GM18511 (cell line): ENCODE data around the gene JAK2.

ENCODE experiments used
- ATAC-seq: cut with Tn5 transposase; IDR thresholded peaks from one replicate; pipeline ENCODE4 v1.9.1; 2021; ENCODE audit warnings: mild to moderate bottlenecking, moderate library complexity; ENCODE audit not compliant: unreplicated experiment

JAK2 gene

DNA sequence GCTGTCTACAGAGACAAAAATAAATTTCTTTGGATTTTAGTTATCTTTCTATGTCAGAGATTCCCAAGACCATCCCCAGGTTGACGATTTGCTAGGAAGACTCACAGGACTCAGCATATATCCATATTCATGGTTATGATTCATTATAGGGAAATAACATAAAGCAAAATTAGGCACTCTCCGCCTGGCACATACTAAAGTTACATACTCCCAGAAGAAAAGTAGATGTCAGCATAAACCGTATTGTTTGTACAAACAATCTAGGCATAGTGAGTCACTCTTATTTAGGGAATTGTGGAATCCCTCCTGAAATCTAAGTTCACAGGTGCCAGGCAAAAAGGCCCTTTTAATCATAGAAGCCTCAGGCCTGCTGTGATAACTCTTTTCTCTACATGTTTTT, 137.4 kb downstream of the JAK2 start:
- no peak for ATAC-seq

GRCh38 chr9:5140151-5140550, 155.1 kb downstream of the JAK2 start:
- no peak for ATAC-seq

DNA sequence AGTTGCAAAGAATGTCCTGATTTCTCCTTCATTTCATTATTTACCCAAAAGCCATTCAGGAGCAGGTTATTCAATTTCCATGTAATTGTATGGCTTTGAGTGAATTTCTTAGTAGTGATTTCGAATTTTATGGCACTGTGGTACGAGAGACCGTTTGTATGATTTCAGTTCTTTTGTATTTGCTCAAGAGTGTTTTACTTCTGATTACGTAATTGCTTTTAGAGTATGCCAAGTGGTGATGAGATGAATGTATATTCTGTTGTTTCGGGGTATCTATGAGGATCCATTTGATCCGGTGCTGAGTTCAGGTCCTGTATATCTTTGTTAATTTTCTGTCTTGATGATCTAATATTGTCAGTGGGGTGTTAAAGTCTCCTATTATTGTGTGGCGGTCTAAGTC, 159.1 kb downstream of the JAK2 start:
- ATAC-seq, result no peak

GRCh38 chr9:5146241-5146640, 161.2 kb downstream of the JAK2 start:
- no peak for ATAC-seq
